Stimulated activated CD4-positive, alpha-beta T cell treated with anti-CD3 and anti-CD28 coated beads, Interleukin-12 subunit alpha, Interleukin-12 subunit beta, amount 100 ng/mL, for 48 hours (primary cell): ENCODE measurements around the gene CANT1.
A peak's percentile ranks its signal among the peaks of the same experiment; 100 is the strongest.

Experiments used
- DNase-seq, 3 donors: peaks; one replicate each; pipeline ENCODE4 v3.0.0-alpha.2; 2020; ENCODE audit warnings: low read depth in 2 of 3, low spot score in 1 of 3

CANT1 gene

DNA sequence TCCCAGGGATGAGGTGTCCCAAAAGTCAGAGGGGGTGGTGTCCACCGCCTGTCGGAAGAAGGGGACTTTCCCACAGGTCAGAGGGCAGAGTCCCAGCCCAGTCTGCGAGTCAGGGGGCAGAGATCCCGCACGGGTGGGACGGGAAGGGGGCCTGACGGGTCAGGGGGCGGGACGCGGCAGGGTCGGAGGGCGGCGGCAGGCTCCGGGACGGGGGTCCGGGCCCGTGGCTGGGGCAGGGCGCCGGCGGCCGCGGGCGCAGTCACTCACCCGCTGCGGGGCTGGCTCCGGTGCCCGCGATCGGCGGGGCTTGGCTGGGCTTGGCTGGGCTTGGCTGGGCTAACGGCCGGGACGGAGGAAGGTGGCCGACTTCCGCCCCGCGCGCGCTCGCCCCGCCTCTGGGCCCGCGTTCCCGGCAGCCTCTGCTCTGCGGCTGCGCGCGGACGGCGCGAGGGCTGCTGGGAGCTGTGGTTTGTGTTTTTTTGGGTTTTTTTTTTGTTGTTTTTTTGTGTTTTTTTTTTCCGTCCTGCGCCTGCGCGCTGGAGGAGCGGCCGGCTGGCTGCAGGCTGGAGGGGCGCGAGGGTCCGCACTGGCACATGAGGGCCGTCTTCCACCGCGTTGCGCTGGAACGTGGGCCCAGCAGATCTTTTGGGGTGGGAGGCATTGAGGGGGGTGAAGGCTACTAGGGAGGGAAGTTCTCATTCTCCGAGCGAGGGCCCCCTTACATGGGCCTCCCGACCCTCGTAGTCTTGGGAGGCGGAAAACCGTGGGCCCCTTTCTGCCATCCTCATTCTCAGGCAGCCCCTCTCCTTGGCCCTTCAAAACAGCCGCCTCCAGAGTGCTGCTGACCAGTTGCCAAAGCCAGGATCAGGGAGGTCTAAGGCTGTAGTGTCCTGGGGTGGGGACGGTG is at the start of gene CANT1:
CANT1 (minus strand) TSS at position 368 of the 907 bp plus-strand sequence. CDS start 12,142 bp downstream, outside the sequence.
- DNase-seq, result peak; percentile 59 to 81 (median 64)

GRCh38 chr17:79057737-79058385 is 48.3 kb upstream of the CANT1 start:
- DNase-seq, result no peak

DNA sequence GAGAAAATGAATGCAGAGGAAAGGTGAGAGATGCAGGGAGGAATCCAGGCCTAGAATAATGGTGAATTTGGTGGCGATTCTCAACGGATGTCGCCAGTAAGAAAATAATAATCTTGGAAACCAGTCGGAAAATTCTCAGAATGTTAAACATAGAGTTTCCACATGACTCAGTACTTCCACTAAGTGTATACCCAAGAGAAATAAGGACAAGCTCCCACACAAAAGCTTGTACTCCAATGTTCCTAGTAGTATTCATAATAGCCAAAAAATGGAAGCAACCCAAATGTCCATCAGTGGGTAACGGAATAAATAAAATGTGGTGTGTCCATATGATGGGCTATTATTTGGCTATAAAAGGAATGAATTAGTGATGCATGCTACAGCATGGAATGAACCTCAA is 45.6 kb upstream of the CANT1 start:
- no peak for DNase-seq

DNA sequence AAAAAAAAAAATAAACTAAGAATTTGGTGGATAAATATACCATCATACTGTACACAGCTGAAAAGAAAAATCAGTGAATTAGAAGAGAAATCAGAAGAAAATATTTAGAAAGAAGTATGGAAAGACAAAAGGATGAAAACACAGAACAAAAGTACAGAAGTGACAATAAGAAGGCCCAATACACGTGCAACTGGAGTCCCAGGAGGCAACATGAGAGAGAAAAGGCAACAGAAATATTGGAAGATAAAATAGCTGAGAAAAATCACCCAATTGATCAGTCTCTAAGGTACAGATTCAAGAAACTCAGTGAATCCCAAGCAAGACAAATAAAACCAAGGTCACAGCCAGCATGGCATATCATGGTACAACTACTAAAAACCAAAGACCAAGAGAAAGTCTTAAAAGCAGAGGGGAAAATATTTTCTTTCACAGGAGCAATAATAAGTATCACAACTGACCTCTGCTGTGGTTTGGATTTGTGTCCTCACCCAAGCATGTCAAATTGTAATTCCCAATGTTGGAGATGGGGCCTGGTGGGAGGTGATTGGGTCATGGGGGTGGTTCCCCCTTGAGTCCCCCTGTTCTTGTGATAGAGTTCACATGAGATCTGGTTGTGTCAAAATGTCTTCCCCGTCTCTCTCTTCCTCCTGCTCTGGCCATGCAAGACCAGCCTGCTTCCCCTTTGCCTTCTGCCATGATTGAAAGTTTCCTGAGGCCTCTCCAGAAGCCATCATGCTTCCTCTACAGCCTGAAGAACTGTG is 44.8 kb upstream of the CANT1 start:
- no peak for DNase-seq

GRCh38 chr17:79053251-79053925 is 43.8 kb upstream of the CANT1 start:
- no peak for DNase-seq

- no peak for DNase-seq
Measured at GRCh38 chr17:79052131-79052530, 42.6 kb upstream of the CANT1 start.

DNA sequence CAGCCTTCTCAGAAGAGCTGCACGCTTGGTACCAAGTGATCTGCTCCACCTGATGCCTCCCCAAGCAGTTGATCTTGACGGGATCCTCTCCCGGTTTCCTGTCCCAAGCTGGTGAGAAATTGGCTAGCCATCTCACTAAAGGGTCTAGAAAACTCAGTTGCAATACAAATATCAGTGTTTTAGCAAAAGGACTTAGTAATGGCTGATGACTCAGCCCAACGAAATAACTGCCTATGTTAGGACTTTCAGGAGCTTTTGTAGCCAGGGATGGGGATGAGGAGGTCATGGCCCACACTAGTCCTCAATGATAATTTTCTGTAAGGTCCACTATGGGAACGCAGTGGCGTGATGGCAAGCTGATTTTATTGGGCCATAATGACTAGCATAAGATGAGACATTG is 41.7 kb upstream of the CANT1 start:
- DNase-seq, result no peak

DNA sequence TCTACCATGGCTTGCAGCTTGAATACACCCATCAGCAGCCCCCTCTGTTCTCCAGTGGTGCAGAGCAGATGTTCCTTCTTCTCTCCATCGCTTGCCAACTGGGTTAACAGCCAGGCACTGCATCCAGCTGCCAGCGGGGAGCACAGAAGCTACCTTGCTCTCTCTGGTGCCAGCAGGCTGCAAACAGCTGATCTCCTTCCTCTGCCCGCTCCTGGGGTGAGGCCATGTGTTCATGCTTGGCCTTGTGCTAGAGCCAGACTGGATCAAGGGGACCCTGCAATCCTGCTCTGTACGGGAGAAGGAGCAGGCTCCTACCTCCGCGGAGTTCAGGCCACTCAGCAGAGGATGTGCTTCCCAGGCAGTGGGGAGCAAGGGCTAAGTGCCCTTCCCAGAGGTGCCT is 41.0 kb upstream of the CANT1 start:
- DNase-seq, result no peak

GRCh38 chr17:79049821-79050220 is 40.3 kb upstream of the CANT1 start:
- DNase-seq, result no peak

DNA sequence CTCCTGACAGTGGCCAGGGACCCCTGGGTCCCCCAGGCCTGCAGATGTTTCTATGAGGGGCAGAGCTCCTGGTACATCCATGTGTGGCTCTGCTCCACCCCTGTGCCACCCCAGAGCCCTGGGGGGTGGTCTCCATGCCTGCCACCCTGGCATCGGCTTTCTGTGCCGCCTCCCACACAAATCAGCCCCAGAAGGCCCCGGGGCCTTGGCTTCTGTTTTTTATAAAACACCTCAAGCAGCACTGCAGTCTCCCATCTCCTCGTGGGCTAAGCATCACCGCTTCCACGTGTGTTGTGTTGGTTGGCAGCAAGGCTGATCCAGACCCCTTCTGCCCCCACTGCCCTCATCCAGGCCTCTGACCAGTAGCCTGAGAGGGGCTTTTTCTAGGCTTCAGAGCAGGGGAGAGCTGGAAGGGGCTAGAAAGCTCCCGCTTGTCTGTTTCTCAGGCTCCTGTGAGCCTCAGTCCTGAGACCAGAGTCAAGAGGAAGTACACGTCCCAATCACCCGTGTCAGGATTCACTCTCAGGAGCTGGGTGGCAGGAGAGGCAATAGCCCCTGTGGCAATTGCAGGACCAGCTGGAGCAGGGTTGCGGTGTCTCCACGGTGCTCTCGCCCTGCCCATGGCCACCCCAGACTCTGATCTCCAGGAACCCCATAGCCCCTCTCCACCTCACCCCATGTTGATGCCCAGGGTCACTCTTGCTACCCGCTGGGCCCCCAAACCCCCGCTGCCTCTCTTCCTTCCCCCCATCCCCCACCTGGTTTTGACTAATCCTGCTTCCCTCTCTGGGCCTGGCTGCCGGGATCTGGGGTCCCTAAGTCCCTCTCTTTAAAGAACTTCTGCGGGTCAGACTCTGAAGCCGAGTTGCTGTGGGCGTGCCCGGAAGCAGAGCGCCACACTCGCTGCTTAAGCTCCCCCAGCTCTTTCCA is 39.5 kb upstream of the CANT1 start:
- DNase-seq, result no peak

DNA sequence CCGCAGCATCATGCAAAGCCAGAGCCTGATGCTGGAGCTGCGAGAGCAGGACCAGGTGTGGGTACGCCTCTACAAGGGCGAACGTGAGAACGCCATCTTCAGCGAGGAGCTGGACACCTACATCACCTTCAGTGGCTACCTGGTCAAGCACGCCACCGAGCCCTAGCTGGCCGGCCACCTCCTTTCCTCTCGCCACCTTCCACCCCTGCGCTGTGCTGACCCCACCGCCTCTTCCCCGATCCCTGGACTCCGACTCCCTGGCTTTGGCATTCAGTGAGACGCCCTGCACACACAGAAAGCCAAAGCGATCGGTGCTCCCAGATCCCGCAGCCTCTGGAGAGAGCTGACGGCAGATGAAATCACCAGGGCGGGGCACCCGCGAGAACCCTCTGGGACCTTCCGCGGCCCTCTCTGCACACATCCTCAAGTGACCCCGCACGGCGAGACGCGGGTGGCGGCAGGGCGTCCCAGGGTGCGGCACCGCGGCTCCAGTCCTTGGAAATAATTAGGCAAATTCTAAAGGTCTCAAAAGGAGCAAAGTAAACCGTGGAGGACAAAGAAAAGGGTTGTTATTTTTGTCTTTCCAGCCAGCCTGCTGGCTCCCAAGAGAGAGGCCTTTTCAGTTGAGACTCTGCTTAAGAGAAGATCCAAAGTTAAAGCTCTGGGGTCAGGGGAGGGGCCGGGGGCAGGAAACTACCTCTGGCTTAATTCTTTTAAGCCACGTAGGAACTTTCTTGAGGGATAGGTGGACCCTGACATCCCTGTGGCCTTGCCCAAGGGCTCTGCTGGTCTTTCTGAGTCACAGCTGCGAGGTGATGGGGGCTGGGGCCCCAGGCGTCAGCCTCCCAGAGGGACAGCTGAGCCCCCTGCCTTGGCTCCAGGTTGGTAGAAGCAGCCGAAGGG is 38.6 kb upstream of the CANT1 start:
- no peak for DNase-seq

GRCh38 chr17:79047291-79047920 is 37.8 kb upstream of the CANT1 start:
- no peak for DNase-seq

GRCh38 chr17:79046916-79047280 is 37.3 kb upstream of the CANT1 start:
- DNase-seq, result no peak

- DNase-seq, result no peak
Measured at GRCh38 chr17:79046197-79046915, 36.8 kb upstream of the CANT1 start.

DNA sequence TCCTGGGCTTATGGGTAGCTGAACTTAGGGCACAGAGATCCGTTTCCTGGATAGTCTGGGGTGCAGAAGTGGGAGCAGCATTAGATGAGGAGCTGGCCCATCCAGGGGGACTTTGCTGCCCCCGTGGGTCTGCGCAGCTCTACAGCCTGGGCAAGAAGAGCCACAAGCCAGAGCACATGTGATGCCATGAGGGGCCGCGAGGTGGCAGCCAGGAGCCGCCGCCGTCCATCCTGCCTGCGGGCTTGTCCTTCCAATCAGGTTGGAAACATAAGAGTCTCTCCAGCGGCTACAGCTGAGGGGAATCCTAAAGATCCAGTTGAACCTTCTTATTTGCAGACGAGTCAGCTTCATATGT is 36.3 kb upstream of the CANT1 start:
- peak; percentile 33 to 61 (median 47) for DNase-seq

- DNase-seq, result no peak
Measured at GRCh38 chr17:79045001-79045729, 35.6 kb upstream of the CANT1 start.

- DNase-seq, result no peak
Measured at GRCh38 chr17:79044462-79044861, 34.9 kb upstream of the CANT1 start.
